Measurements from ENCODE around the gene RBP3. TPM values are rescaled to one million over a fixed set of nuclear protein-coding genes. Genes with fewer than 3 reads are reported as not detected.

The RBP3 gene
- total RNA-seq, 1 experiment from 2014 or later: not detected

DNA sequence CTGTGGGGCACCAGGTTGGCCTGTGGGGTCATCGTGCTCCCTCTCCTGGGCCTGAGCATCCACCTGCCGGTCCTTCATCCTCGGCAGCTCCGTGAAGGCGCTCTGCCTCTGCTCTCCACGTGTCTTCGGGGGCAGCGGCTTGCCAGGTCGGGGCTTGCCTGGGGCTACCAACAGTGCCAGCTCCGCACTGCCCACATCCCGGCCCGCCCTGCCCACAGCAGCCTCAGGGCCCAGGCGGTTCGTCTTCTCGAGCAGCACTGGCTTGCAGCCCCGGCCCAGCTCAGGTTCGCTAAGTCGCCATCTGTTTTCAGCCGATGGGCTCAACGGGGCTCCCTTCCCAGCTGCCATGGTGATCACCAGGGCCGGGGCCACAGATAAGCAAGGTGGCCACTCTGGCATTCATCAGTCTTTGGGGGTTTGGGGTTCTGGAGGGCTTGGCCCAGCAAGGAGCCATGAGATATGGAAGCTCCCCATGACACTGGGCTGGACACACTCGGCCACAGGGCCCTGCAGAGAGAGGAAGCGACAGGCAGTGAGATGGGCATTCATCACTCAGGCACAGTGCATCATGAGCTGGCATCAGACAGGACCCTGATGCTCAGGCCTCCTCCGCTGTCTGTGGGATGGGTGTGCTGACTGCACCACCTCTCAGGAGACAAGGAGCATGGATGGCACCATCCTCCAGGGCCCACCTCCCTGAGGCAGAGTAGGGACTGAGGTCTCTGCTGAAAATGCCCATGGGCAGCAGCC lies 20.4 kb downstream of the RBP3 start:
- Histone ChIP-seq H3K9me3 (ENCODE audit: insufficient read depth, low read depth) (no peaks in the 10 kb centered on the region), H3K79me2 (ENCODE audit: low read depth) (no peaks in the 10 kb centered on the region), H3K4me3 (no peak overlapping the region), H3K4me1 (replicated peaks; ENCODE audit: insufficient read depth) (peaks cover 16% of the 10 kb centered on the region), H3F3A (ENCODE audit: insufficient read depth, low read depth) (peaks cover 4% of the 10 kb centered on the region; the same call in 1 of the 2 replicates), H3K4me2 (no peak overlapping the region), H4K20me1 (ENCODE audit: insufficient read depth) (no peaks in the 10 kb centered on the region), H3K9me2 (ENCODE audit: insufficient read depth) (no peaks in the 10 kb centered on the region), H3K27ac (no peak overlapping the region), H3K27me3 (ENCODE audit: insufficient read depth, low read depth) (no peaks in the 10 kb centered on the region), H2AFZ (no peak overlapping the region), H3K36me3 (ENCODE audit: low read depth) (no peaks in the 10 kb centered on the region)
- CTCF ChIA-PET: no interaction called here
- no peak for DNase-seq
- BruUV-seq (replicated peaks): no TSS peak
- TF ChIP-seq EZH2 (IDR thresholded peaks at IDR 0.05; ENCODE audit: low read depth): no peak
- TF ChIP-seq, protein P1, sequence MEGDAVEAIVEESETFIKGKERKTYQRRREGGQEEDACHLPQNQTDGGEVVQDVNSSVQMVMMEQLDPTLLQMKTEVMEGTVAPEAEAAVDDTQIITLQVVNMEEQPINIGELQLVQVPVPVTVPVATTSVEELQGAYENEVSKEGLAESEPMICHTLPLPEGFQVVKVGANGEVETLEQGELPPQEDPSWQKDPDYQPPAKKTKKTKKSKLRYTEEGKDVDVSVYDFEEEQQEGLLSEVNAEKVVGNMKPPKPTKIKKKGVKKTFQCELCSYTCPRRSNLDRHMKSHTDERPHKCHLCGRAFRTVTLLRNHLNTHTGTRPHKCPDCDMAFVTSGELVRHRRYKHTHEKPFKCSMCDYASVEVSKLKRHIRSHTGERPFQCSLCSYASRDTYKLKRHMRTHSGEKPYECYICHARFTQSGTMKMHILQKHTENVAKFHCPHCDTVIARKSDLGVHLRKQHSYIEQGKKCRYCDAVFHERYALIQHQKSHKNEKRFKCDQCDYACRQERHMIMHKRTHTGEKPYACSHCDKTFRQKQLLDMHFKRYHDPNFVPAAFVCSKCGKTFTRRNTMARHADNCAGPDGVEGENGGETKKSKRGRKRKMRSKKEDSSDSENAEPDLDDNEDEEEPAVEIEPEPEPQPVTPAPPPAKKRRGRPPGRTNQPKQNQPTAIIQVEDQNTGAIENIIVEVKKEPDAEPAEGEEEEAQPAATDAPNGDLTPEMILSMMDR (conservative IDR thresholded peaks at IDR 0.05): no peak
- POLR2A ChIA-PET (ENCODE audit: unreplicated experiment): no interaction called here
- intact Hi-C loops (cut with micrococcal nuclease; ENCODE audit: unreplicated experiment): no loop called here

DNA sequence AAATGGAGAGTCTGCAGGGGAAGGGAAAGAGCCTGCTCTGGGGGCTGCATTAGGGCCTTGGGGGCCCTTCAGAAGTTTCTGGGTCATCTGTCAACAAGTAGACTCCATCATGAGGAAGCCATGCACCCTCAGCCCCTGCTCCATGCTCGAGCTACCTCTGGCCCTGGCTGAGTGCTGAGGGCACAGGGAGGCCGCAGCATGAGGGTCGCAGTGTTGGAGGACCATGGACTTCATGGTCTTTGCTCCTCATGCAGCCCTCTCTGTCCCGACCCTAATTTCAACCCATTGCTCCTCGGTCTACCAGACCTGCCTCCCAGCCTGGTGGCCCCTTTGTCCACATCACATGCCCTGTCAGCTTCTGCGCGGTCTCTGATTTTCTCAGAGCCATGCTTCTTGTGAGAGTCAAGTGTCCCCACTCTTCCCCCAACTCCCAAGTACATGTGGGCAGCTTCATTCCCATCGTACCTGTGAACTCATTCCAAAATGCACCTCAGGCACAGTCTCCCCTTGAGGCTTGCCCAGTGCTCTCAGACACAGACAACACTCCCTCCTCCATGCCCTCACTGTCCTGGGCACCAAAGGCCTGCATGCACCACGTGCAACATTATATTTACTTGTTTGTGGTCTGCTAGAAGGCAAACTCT lies 21.2 kb downstream of the RBP3 start:
- Histone ChIP-seq H3K27me3 (ENCODE audit: insufficient read depth, low read depth) (no peaks in the 10 kb centered on the region), H3F3A (ENCODE audit: insufficient read depth, low read depth) (no peaks in the 10 kb centered on the region), H2AFZ (no peak overlapping the region), H3K4me1 (replicated peaks; ENCODE audit: insufficient read depth) (peaks cover 8% of the 10 kb centered on the region), H3K9me2 (ENCODE audit: insufficient read depth) (no peaks in the 10 kb centered on the region), H3K27ac (no peak overlapping the region), H3K4me2 (no peak overlapping the region), H3K4me3 (no peak overlapping the region), H4K20me1 (ENCODE audit: insufficient read depth) (no peaks in the 10 kb centered on the region), H3K36me3 (ENCODE audit: low read depth) (no peaks in the 10 kb centered on the region), H3K79me2 (ENCODE audit: low read depth) (no peaks in the 10 kb centered on the region), H3K9me3 (ENCODE audit: insufficient read depth, low read depth) (no peaks in the 10 kb centered on the region)
- intact Hi-C loops (cut with micrococcal nuclease; ENCODE audit: unreplicated experiment): no loop called here
- TF ChIP-seq, protein P1 (conservative IDR thresholded peaks at IDR 0.05): no peak
- no peak for TF ChIP-seq EZH2 (IDR thresholded peaks at IDR 0.05; ENCODE audit: low read depth)
- CTCF ChIA-PET: no interaction called here
- POLR2A ChIA-PET (ENCODE audit: unreplicated experiment): no interaction called here
- DNase-seq: no peak
- BruUV-seq (replicated peaks): no TSS peak

DNA sequence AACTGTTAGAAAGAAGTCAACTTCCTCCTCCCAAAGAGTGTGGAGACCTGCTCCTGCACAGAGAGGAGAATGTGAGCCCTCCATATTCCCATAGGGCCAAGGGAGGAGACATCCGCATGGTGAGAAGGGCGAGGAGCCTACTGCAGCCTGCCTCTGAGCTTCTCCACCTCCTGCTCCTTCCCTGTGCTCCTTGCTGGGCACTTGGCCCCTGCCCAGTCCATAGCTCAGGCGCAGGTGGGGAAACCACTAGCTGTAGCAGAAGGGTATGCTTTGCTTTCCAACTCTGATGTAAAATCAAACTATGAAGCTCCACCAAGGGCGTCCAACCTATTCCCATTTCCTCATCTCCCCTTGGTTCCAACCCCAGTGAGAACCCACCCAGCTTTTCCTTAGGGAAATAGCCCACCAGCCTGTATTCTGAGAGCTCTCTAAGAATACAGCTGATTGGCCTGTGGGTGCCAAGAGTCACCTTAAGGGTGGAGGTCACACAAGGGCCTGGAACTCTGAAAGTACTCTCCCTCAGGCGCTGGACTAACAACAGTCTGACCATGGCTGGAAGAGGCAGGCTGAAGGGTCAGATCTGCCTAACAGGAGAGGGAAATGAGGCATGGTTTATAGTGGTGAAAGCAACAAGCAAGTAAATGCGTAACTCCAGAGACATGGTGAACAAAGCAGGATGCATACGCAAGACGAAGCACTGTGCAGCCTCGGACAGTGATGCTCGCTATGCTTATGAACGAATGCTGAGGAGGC lies 22.0 kb downstream of the RBP3 start:
- H3K9me2 ChIP-seq (ENCODE audit: insufficient read depth): no peaks in the 10 kb centered on the region
- H3K9me3 ChIP-seq (ENCODE audit: insufficient read depth, low read depth): no peaks in the 10 kb centered on the region
- H3K4me3 ChIP-seq: no peak overlapping the region
- CTCF ChIA-PET: no interaction called here
- no peaks in the 10 kb centered on the region for H3F3A ChIP-seq (ENCODE audit: insufficient read depth, low read depth)
- no peak overlapping the region for H3K27ac ChIP-seq
- POLR2A ChIA-PET (ENCODE audit: unreplicated experiment): no interaction called here
- no peaks in the 10 kb centered on the region for H4K20me1 ChIP-seq (ENCODE audit: insufficient read depth)
- H3K4me1 ChIP-seq (replicated peaks; ENCODE audit: insufficient read depth): no peaks in the 10 kb centered on the region
- intact Hi-C loops (cut with micrococcal nuclease; ENCODE audit: unreplicated experiment): no loop called here
- H3K79me2 ChIP-seq (ENCODE audit: low read depth): no peaks in the 10 kb centered on the region
- no peaks in the 10 kb centered on the region for H3K36me3 ChIP-seq (ENCODE audit: low read depth)
- no peak overlapping the region for H2AFZ ChIP-seq
- TF ChIP-seq, protein P1 (conservative IDR thresholded peaks at IDR 0.05): no peak
- TF ChIP-seq EZH2 (IDR thresholded peaks at IDR 0.05; ENCODE audit: low read depth): no peak
- no peak overlapping the region for H3K4me2 ChIP-seq
- no peaks in the 10 kb centered on the region for H3K27me3 ChIP-seq (ENCODE audit: insufficient read depth, low read depth)
- DNase-seq: no peak
- no TSS peak for BruUV-seq (replicated peaks)
